22Rv1 (cell line): ENCODE data around the gene SLC25A34.

ENCODE experiments used
- H3K27ac ChIP-seq: fragments of 450-650 bp; 2 replicates; pipeline ENCODE4 v1.5.1; 2017
- ZFX ChIP-seq: fragments of 450-650 bp; IDR thresholded peaks from 2 replicates; pipeline ENCODE4 v1.6.1; 2017; ENCODE audit warnings: antibody characterized with exemption, borderline replicate concordance
- TF ChIP-seq, protein P1 (sequence below): fragments of 450-650 bp; IDR thresholded peaks from 2 replicates; pipeline ENCODE4 v1.5.1; 2017; ENCODE audit warnings: mild to moderate bottlenecking

The SLC25A34 gene

DNA sequence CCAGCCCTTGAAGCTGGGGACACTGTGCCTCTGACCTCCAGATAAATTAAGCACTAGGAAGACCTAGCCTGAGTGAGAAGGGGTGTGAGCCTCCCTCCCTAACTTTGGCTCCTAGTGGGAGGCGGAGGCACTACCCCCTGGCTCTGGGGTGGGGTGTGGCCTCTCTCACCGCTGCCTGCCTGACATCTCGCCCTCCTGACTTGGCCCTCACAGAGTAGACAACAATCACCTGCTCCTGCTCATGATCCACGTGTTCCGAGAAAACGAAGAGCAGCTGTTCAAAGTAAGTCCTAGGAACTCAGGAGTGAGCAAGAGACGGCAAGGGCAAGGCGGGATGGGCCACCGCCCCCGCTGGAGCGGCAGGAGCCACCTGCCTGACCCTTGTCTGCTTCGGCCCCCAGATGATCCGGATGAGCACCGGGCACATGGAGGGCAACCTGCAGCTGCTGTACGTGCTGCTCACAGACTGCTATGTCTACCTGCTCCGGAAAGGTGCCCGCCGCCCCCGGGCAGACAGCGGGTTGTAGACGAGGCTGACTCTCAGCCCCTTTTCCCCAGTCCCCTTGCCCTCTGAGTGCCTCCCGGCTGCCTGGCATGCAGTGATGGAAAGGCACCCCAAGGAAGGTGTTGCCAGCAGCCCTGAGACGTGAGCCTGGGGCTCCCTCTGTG, 8.1 kb upstream of the SLC25A34 start:
- TF ChIP-seq ZFX, result no peak
- TF ChIP-seq, protein P1, sequence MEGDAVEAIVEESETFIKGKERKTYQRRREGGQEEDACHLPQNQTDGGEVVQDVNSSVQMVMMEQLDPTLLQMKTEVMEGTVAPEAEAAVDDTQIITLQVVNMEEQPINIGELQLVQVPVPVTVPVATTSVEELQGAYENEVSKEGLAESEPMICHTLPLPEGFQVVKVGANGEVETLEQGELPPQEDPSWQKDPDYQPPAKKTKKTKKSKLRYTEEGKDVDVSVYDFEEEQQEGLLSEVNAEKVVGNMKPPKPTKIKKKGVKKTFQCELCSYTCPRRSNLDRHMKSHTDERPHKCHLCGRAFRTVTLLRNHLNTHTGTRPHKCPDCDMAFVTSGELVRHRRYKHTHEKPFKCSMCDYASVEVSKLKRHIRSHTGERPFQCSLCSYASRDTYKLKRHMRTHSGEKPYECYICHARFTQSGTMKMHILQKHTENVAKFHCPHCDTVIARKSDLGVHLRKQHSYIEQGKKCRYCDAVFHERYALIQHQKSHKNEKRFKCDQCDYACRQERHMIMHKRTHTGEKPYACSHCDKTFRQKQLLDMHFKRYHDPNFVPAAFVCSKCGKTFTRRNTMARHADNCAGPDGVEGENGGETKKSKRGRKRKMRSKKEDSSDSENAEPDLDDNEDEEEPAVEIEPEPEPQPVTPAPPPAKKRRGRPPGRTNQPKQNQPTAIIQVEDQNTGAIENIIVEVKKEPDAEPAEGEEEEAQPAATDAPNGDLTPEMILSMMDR, result no peak

DNA sequence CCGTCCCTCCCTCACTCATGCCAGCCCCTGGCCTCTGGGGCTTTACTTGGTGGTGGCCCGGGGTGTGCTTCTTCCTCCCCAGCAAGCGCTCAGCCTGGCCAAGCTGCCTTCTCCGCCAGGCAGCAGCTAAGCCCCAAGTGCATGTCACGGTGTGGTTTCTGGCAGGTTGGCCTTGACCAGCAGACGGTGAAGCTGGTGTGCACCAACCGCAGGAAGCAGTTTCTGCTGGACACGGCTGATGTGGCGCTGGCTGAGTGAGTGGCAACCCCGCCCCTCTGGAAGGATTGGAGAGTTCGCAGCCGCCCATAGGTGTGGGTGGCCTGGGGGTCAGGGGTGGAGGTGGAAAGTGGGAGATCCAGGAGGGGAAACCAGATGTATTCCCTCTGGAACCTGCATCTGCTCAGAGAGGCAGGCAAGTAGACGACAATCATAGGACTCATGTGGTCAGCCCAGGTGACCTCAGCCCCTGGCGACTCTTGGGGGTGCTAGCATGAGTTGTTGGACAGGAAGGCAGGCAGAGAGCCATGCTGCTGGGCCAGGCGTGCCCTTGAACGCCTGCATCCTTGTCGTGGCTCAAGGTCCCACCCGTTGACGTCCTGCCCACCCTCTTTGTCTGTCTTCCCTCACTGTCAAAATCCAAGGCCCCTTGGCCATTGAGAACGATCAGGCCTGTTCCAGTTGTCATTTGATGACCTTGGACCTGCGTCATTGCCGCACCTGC, 7.0 kb upstream of the SLC25A34 start:
- 0 out of 2 replicates have a peak overlapping the region, but pooled peaks have one; percentile 18 for H3K27ac ChIP-seq
- TF ChIP-seq, protein P1, result no peak
- TF ChIP-seq ZFX, result no peak

More for the DNA sequence above, 8.1 kb upstream of the SLC25A34 start:
- no peak overlapping the region for H3K27ac ChIP-seq

DNA sequence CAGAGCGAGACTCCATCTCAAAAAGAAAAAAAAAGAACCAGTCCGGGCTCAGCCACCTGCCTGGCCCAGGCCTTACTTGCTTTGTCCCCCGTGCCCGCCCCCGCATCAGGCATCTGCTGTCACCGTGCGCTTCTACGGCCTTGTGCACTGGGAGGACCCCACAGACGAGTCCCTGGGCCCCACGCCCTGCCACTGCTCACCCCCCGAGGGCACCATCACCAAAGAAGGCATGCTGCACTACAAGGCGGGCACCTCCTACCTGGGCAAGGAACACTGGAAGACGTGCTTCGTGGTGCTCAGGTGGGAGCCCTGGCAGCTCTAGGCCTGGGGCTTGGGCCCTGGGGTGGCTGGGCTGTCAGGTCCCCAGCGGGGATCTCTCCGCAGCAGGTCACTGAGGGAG, 5.6 kb upstream of the SLC25A34 start:
- no peak overlapping the region for H3K27ac ChIP-seq

DNA sequence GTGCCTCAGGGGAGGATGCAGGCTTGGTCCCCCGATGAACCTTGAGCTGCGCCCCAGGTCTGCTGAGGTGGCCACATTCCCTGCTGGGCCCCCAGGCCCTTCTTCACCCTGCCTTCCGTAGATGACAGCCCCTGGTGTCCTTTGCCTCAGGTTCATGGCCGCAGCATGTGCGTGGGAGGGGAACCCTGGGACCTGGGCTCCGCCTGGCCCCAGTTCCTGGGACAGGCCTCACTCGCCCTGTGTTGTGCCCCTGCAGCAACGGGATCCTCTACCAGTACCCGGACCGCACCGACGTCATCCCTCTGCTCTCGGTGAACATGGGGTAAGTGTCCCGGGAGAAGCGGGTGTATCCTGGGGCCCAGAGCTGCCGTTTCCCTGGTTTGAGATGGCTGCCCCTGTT, 5.1 kb upstream of the SLC25A34 start:
- no peak overlapping the region for H3K27ac ChIP-seq
- TF ChIP-seq ZFX, result no peak
- TF ChIP-seq, protein P1, result no peak

More for the DNA sequence above, 5.6 kb upstream of the SLC25A34 start:
- no peak for TF ChIP-seq ZFX
- TF ChIP-seq, protein P1, result no peak

DNA sequence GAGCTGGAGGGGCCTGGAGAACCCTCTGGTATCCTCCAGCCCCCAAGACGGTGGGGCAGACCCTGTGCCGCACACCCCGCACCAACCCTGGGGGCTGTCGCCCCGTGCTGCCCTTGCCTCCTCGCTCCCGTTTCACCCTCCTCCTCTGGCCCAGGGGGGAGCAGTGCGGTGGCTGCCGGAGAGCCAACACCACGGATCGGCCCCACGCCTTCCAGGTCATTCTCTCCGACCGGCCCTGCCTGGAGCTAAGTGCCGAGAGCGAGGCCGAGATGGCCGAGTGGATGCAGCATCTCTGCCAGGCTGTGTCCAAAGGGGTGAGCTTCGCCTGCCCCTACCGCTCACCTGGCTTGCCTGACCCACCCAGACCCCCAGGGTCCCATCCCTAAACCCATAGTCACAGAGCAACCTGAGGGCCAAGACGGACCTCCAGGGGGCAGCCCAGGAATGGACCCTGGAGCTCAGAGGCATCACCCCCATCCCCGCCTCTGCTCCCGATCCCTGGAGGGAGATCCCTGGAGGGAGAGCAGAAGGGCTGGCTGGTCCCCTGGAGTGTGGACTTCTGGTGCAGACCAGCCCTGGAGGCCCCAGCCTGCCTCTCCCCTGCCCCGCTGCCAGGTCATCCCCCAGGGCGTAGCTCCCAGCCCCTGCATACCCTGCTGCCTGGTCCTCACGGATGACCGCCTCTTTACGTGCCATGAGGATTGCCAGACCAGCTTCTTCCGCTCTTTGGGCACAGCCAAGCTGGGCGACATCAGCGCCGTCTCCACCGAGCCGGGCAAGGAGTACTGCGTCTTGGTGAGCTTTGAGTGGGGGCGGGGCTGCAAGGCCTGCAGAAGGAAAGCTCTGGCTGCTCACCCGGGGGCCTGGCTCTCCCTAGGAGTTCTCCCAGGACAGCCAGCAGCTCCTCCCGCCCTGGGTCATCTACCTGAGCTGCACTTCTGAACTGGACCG, 4.0 kb upstream of the SLC25A34 start:
- no peak for TF ChIP-seq ZFX
- TF ChIP-seq, protein P1, result no peak
- no peak overlapping the region for H3K27ac ChIP-seq

DNA sequence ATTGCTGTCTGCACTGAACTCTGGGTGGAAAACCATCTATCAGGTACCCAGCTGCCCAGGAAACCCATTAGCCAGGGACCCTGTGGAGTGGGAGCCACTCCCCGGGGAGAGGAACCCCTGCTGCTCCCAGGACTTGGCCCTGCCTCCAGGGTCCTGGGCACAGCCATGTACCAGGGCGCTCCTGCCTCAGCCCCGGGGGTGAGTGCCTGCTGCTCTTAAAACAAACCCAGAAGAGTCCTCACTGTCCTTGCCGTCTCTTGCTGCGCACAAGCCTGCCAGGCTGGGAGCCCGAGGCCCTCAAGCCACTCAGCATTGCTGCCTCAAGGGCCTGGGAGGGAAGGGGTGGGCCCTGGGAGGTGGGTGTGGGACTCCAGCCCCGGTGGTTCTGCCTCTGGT, 3.4 kb upstream of the SLC25A34 start:
- TF ChIP-seq, protein P1, result no peak
- TF ChIP-seq ZFX, result no peak
- H3K27ac ChIP-seq, result peak overlapping the region; percentile 20; the same call in 1 of the 2 replicates
